NCI-H146 (cell line): ENCODE measurements around the gene PRKG1.
"Not testable (repeated sequence)": the region's sequence is repeated elsewhere in the genome, so short reads cannot be mapped to it uniquely, and the experiment has no call there.

Experiments
- DNase-seq: peaks from one replicate; lab custom pipeline; 2025; lab: John Stamatoyannopoulos, UW

Gene PRKG1

DNA sequence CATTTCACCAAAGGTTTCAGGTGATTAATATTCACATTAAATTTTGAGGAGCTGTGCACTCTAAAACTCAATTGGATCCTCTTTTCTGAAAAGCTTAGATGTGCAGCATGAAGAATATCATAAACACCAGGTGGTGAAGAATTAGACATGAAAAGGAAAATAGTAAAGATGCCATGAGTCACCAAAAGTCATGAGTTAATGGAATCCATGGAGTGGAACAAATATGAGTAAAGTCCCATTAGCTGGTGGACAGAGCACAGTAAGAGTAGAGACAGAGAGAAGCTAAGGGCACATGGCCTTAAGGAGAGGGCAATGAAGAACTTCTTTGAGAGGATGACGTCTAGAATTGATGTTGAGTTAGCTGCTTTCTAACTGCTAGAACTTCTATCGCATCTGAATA, 353.5 kb downstream of the PRKG1 start:
- no peak for DNase-seq

DNA sequence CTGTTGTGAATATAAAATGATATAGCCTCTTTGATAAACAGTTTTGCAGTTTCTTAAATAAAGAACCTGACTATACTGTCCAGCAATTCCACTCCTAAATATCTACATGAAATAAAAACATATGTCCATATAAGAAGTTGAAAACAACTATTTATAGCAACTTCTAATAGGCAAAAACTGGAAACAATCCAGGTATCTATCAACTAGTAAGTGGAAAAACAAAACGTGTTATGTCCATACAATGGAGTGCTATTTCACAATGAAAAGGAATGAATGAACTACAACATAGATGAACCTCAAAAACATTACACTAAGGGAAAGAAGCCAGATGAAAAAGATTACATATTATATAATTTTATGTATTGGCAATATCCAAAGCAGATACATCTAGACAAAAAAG, 356.2 kb downstream of the PRKG1 start:
- DNase-seq, result no peak

DNA sequence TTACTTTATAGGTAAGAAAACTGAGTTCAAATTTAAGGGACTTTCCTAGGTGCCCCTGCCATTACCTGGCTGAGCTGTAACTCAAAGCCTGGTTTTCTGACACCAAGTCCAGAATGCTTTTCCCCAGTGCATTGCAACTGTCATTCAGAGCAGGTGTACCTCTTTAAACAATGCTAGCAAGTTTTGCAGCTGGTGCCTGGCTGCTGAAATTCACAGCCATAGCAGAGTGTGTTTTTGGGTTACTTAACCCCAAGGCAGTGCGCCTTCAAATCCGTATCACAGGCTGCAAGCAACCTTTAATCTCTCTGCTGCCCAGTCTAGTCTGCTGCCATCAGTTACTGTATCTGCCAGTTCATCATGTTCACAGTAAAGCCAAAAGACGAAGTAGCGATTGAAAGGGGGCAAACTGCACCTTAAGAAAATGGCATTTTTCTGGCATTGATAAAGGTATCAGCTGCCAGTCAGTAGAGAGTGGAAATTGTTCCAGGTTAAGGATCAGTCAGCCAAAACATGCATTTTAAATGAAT, 359.7 kb downstream of the PRKG1 start:
- DNase-seq, result no peak

DNA sequence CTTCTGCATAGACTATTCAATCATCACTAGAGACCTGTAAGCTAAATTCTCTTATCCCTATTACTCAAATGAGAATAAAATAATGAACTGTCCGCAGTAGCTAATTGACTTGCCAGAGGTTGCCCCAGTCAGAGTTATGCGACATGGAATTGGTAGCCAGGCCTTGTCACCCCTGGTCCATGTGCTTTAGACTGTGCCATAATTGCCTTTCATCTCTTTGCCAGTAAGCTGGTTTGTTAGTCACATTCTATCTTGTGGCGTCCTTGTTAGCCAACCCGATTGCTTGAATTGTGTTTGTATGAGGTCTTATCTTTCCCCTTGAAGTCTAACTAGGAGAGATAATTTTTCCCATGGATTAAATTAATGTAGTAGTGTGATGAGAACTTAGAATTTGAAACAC, 362.5 kb downstream of the PRKG1 start:
- DNase-seq, result no peak

DNA sequence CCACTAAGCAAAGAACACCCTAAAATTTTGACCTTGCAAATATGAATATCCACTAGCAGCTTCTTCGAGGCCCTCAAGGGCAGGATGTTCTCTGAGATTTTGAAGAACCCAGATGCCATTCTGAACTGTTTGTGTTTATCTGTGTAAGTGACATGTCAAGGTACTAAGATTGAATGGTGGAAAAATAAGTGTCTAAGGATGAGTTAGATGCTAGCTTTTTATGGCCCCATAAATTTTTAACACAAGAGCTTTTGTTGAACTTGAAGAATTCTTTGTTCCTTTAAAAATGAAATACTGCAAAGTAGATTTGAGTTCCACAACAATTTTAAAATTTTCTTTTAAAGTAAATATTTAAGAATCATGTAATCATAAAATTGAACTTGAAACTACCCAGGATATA, 365.4 kb downstream of the PRKG1 start:
- DNase-seq, result no peak

DNA sequence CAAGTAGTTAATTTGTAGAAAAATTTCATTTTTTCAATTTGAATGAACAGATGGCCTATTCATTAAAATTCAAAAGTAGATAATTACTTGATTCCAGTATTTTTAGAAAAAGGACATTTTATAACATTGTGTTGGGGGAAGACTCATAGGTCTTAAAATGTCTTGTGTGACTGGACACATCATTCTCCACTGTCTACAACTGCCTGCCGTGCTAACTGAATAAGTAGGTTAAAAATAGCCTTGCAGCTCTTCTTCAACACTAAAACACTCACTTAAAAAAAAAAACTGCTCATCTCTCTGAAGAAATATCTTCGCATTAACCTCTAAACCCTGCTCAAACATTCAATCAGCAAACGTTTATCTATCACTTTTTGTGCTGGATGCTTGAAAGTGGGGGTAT, 371.3 kb downstream of the PRKG1 start:
- DNase-seq, result no peak

DNA sequence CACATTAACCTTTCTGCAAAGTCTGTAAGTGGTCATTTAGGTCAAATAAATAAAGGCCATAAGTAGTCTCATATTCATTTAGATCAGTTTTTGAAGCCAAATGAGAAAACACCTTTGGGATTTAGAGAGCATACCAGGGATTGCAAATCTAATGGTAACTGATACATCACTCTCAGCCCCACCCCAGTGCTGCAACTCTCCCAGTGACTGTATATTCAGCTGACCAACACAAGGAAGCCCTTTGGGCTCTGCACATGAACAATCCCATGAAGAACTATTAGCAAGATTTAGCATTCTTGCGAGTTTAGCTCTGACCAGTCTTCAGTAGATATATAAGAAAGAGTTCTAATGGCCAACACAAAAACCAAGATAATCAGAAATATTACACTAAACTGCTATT, 372.8 kb downstream of the PRKG1 start:
- no peak for DNase-seq

DNA sequence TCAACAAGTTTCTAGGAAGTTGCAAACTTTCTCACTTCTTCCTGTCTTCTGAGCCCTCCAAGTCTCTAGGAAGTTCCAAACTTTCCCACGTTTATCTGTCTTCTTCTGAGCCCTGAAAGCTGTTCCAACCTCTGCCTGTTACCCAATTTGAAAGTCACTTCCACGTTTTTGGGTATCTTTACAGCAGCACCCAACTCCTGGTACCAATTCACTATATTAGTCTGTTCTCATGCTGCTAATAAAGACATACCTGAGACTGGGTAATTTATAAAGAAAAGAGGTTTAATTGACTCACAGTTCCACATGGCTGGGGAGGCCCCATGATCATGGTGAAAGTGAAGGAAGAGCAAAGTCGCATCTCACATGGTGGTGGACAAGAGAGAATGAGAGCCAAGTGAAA, 381.5 kb downstream of the PRKG1 start:
- not testable (repeated sequence) for DNase-seq

DNA sequence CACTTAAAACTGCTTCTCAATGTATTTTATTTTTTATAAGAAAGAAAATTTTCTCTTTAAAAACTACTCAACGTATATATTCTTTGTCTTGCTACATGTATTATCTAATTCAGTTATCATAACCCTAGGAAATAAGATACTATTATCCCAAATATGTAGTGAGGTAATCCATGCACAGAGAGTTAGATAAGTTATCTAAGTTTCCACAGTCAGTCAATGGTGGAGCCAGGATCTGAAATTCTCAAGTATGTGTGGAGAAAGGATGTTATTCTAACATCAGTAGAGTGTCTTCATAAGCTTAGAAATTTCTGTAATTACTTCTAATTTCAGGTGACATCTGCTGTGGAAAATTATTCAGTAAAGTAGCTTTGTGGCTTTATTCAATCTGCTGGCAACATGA, 385.2 kb downstream of the PRKG1 start:
- DNase-seq, result no peak

DNA sequence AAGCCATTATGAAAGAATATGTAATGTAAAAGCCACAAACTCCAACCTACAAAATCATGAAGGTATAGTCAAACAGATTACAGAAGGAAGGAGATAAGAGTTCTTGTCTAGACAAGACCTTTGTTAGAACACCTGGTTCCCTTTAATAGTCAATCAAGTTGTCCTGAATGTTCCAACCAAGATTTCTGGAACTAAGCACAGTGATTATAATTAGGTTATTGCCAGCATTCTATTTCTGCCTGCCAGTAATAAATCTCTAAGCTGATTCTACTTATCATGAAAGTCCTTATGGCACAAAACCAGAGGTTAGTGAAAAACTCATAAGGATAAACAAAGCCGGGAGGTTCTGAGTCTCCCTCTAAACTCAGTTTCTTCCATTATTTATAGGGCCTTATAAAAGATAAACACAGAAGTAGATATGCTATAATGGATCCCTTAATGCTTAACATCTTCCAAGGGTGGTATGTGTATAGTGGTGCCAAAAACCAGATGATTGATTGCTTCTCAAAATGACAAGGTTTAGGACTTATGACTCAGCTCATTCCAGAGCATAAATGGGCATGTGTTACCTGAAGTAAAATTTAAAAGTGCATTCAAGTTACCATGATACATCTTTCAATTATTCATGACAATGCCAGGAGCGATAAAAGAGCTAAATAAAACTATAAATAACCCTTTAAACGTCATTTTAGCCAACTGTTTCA, 387.9 kb downstream of the PRKG1 start:
- DNase-seq, result no peak

DNA sequence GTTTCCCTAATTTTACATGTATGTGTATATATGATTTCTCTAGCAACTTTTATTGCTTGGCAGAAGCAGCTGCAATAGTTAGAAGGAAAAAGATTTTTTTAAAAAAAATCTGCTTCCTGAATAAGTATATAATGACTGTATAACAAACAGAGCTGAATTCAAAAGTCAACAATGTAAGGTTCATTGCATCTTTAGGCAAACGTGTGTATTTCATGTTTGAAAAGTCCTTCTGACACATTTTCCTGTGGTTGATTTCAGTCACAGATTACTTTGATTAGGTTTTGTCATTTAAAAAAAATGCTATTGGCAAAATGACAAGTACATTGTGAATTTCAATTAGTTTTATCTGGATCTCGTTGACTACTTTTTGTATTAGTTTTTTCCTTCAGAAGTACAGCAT, 394.1 kb downstream of the PRKG1 start:
- no peak for DNase-seq

DNA sequence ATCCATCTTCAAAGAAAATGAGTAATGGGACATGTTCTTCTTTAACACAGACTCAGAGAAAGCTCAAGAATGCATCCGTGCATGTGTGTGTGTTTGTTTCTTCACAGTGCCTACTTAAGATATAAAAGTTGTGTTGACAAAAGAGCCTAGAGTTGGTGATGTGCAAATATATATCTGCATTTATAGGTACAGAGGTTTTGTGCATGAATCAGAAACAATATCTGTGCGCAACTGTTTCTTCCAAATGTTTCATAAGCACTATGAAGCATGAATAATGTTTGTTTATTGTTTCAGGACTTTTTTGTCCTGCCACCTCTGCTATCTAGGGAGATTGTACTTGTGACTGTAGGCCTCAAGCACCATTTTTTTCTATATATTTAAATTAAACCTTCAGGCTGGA, 395.4 kb downstream of the PRKG1 start:
- no peak for DNase-seq

DNA sequence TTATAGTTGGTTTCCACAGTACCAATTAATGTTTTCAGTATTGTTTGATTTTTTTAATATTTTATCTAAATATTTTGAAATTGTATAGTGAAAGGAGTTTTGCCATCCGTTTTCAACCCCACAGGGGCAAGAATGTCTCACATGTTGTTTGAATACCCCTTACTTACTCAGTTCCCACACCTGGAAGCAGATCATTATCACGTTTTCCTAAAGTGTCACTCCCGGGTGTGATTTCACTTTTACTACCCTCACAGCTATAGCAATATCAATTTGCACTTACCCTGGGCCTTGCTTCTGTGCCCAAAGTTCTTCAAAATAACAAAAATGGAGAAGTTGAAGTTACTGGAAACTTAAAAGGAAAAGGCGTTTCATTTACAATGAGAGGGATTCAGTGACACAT, 397.0 kb downstream of the PRKG1 start:
- DNase-seq, result no peak

DNA sequence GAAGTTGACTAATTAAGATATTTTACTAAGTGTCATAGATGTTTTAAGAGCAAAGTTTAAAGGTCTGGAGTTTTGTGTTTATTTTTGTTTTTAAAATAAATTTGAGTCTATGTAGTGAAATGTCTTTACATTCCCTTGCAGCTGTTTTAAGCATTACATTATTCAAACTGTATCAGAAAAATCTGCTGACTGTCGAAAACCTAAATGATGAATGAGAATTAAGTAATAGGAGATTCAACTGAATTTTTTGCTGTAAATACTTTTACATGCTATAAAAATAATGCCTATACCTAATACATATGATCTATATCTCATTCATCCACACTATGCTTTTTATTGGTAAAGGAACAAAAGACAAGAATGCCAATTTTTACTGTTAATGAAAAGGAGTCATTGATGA, 397.9 kb downstream of the PRKG1 start:
- DNase-seq, result no peak

DNA sequence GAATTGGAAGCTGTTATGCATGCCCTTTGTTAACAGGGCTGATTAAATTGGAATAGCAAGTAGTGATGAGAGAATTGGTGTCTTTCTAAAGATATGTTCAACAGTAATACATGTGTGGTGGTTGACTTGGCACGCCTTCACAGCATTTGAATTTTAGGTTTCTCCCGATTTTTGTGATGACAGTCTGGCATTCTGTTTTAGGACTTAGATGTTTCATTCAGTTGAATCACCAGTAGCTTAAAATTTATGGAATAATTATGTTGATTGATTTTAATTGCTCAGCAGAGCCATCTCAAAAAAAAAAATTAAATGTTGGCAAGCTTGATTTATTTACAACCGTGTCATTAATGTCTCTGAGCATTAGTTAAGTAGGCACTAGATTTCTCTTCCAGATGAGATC, 405.4 kb downstream of the PRKG1 start:
- no peak for DNase-seq

DNA sequence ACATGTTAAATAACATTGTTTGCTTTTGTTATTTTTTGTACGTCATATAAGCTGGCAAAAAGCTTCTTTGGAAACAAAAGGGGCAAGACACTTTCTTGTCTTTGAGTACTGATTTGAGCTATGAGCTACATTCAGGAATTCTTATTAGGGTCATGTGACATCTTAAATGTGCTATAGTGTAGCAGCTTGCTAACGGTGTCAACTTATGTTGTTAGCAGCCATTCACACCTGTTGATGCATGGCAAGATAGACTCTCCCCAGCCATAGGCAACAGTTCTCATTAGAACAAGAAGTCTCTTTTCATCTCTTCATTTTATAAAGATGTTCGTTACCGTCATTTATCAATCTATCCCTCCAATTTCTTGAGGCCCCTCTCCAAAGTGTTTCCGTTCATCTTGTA, 411.4 kb downstream of the PRKG1 start:
- no peak for DNase-seq

DNA sequence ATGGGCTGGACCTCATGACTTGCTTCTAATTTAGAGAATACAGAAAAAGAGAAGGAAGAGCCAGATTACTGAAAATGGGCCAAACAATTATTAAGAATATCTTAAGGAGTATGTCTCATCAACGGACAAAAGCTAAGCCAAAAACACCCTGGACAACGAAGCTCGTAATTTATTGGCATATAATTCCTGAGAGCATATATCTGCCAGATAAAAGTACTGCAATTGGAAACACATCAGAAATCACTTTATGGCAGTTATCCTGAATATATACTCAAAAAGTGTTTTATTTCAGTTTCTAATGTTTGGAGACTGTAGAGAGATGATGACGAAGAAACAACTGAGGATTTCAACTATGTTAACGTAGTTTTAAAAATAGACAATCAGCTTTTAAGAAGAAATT, 413.3 kb downstream of the PRKG1 start:
- no peak for DNase-seq

DNA sequence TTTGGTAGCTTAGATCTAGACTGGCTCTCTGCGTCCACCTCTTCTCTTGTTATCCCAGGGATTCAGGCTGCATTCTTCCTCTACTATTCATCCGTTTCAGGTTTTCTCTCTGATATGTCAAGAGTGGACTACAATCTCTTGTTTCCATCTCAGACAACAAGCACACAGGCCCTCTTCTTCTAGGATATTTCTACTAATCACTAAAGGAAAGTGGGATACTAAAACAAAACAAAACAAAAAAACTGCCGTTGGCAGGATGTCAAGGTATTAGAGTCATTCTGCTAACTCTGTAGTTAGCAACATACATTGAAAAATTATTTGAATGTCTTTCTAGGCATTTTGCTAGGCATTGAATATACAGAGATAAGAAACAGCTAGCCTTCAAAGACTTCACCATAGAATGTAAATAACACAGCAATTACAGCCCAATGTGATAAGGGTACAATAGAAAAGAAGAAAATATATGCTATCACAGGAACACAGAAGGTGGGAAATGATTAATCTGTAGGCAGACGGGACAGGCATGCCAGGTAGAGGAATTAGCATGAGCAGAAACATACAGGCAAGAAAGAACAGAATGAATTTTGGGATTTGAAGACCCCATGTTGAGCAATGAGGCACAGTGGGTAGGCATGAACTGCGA, 414.6 kb downstream of the PRKG1 start:
- no peak for DNase-seq

DNA sequence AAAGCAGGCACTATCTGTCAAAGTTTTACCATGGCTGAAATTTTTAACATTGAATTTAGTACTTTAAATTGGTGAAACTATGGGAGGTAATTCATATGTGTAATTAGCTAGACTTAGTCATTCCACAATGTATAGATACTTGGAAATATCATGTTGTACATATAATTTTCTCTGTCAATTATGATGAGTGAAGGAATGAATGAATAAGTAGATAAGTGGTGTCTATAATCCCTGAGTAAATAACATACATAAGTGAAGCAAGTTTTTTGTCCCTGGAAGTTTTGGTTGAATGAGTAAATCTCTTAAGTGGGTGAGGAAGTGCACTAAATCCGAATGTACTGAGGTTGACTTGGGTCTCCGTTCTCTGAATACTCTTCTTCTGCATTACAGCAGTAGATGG, 424.1 kb downstream of the PRKG1 start:
- no peak for DNase-seq

DNA sequence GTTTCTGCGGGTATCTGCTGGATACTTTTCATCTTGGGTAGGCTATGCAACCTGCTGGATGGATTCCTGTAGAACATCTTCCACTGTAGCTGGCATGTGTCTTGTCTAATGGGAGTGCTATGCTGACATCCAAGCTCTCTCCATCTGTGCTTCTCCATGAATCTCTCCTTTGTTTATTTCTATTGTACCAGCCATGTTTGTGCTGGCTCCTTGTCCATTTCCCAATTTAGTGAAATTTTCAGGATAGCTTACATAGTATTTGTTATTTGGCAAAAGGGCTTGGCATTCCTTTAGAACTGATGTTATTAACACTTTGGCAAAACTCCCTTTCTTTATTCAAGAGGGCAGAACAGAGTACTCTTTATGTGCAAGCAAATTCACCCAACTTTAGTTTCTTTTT, 427.1 kb downstream of the PRKG1 start:
- no peak for DNase-seq

DNA sequence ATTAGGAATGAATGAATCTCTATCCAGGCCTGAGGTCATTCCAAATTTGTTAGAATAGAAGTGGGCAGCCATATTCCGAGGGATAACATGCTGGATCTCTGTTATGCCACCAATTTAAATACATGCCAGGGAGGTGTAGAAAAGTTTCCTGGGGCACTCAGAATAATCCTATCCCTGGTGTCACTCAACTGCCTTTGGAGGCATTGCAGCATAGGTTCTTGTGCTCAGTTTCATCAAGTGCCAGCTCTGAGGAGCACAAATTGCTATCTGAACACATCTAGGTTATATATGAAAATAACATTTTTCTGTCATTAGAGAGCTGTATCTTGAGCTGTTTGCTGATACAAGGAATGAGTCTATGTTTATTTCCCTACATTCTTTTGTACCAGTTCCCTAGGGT, 427.8 kb downstream of the PRKG1 start:
- DNase-seq, result no peak

DNA sequence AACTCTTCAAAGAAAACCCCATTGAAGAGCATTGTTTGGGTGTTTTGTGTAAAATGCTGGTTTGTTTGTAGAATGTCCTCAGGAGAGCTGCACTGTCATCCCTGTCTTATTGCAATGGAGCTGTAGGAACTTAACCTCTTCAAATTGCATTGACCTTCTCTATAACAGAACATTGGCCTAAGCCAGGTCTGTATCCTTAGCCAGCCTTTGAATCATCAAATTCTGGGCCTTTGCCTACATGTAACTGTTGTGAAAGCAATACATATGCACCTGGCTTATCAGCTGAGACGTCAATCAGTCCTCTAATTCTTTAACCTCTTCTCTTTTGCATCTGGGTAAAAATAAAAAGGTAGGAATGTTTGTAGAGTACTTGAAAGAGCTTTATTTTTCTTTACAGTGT, 429.1 kb downstream of the PRKG1 start:
- no peak for DNase-seq

DNA sequence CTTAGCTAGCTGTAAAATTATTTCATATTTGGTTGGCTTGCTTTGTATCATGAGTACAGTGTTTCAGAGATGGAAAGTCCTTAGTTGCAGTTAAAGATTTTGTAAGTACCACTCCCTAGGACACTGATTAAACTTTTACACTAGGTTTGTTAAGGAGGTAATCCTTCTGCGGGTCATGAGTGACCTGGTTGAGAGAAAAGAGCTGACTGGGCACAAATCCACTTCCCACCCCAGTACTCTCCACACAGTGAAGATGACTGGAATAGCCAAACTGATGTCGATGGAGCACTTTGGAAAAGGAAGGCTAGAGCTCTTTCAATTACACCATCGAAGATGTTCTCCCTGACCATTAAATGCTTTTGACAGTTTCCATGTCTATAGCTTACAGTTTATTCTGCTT, 433.2 kb downstream of the PRKG1 start:
- DNase-seq, result no peak

DNA sequence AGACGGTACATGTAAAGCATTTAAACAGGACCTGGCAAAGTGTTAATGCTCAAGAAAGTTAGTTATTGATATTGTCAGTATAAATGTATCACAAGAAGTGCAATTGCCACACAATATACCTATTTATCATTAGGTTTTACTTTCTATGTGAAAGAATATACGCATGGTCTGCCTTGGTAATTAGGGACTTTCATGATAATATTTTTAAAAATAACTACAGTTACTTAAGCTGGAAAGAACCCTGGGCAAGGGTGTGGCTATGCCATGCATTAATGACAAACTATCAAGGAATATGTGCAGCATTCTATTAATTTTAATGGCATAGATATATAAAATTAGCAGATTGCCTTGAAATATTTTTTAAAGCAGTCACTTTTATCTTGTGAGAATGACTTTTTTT, 433.9 kb downstream of the PRKG1 start:
- DNase-seq, result no peak
